Measurements from ENCODE around the gene SORCS1.
A peak's percentile ranks its signal among the peaks of the same experiment; 100 is the strongest.

SORCS1 gene

GRCh38 chr10:106799776-106800175, 364.7 kb downstream of the SORCS1 start:
- TF ChIP-seq CTCF (IDR thresholded peaks at IDR 0.05; ENCODE audit: insufficient read depth, low read depth, low read length, missing control alignments): no peak
- no peak for DNase-seq (ENCODE audit: low read depth)
- H3K4me3 ChIP-seq (ENCODE audit: low read depth, low read length): no peak overlapping the region

DNA sequence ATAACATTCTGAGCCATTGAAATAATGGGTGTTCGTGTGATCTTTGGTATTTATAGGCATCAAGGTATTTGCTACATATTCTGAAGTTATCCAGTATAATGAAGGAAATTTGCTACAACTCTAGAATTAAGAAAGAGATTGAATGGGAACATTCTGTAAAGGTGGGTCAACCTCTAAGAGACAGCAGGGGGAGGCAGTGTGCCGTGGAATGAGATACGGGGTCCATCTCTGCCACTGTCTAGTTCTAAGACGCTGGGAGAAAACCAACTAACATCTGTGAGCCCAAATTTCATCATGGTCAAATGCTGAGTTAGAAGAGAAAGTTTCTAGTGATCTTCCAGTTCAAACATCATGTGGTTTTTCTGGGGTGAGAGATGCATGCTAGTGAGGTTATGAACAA, 368.9 kb downstream of the SORCS1 start:
- no peak overlapping the region for H3K4me3 ChIP-seq (ENCODE audit: low read depth, low read length)
- peak; percentile 78 for DNase-seq (ENCODE audit: low read depth)
- peak; percentile 70 for TF ChIP-seq CTCF (IDR thresholded peaks at IDR 0.05; ENCODE audit: insufficient read depth, low read depth, low read length, missing control alignments)

DNA sequence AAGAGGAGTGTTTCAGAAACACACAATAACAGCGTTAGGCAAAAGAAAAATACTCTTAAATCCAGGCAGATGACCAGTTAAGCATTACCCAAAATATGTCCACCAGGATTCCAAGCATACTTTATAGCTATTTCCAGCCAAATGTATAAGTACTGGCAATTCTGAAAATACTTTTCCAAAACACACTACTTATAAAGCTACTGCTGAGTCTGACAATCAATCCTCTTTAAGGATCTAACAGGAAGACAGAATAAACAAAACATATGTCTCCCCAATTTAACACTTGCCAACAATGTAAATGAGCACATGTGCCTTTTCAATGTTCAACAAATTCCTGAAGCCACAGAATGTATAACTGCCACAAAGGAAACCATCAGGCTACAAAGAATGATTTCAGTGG, 370.9 kb downstream of the SORCS1 start:
- no peak overlapping the region for H3K4me3 ChIP-seq (ENCODE audit: low read depth, low read length)
- TF ChIP-seq CTCF (IDR thresholded peaks at IDR 0.05; ENCODE audit: insufficient read depth, low read depth, low read length, missing control alignments): no peak
- DNase-seq (ENCODE audit: low read depth): no peak

DNA sequence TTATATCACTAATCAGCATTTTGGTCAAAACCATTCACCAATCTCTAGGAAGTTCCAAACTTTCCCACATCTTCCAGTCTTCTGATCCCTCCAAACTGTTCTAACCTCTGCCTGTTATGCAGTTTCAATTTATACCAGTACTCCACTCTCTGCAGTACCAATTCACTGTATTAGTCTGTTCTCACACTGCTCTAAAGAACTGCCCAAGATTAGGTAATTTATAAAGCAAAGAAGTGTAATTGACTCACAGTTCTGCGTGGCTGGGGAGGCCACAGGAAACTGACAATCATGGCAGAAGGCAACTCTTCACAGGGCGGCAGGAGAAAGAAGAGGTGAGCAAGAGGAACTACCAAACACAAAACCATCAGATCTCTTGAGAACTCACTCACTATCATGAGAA, 374.9 kb downstream of the SORCS1 start:
- no peak for DNase-seq (ENCODE audit: low read depth)
- no peak overlapping the region for H3K4me3 ChIP-seq (ENCODE audit: low read depth, low read length)
- no peak for TF ChIP-seq CTCF (IDR thresholded peaks at IDR 0.05; ENCODE audit: insufficient read depth, low read depth, low read length, missing control alignments)

- no peak for TF ChIP-seq CTCF (IDR thresholded peaks at IDR 0.05; ENCODE audit: insufficient read depth, low read depth, low read length, missing control alignments)
- DNase-seq (ENCODE audit: low read depth): no peak
- no peak overlapping the region for H3K4me3 ChIP-seq (ENCODE audit: low read depth, low read length)
These were observed 375.5 kb downstream of the SORCS1 start for GRCh38 chr10:106788982-106789381.

DNA sequence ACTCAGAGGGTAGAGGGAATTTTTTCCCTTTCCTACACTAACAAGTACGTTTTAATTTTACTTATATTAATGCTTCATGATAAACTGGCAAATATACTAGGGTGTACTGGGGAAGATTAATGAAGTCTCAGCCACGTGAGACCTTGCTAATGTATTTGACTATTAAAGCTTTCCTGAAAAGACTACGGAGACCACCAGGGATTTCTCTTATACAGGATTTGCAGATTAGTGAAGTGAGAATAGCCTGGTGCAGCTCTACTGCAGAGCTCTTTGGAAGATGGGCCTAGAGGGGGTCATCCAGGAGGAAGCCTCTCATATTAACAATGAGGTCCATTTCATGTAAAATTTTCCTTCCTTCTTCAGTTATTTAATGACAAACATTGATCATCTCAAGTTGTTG, 379.0 kb downstream of the SORCS1 start:
- H3K4me3 ChIP-seq (ENCODE audit: low read depth, low read length): no peak overlapping the region
- DNase-seq (ENCODE audit: low read depth): no peak
- no peak for TF ChIP-seq CTCF (IDR thresholded peaks at IDR 0.05; ENCODE audit: insufficient read depth, low read depth, low read length, missing control alignments)

DNA sequence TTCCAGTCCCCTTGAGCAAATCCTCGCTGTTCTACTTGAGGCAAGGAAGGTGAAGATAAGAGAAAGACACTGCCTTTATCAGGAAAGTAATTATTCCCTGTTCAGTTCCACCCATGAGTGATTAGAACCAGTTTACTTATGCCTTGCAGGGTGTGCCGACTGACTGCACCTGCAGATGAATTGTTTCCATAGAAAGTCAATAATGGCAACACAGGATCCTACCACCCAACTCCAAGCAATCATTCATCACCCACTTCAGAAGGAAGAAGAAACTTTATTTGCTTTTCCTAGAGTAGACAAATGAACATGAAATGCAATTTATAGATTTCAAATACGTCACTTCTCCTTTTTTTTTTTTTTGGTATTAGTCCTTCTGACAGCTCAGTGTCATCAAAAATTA, 383.9 kb downstream of the SORCS1 start:
- TF ChIP-seq CTCF (IDR thresholded peaks at IDR 0.05; ENCODE audit: insufficient read depth, low read depth, low read length, missing control alignments): no peak
- no peak for DNase-seq (ENCODE audit: low read depth)
- no peak overlapping the region for H3K4me3 ChIP-seq (ENCODE audit: low read depth, low read length)

Measured in GM12865 (cell line).